Frontal cortex (tissue), 4 donors: ENCODE data around the gene CREB5. TPM values are rescaled to one million over a fixed set of nuclear protein-coding genes. Genes with fewer than 3 reads are reported as not detected.

ENCODE experiments used
- DNase-seq, 2 donors: peaks; one replicate each; pipeline ENCODE4 v3.0.0; 2012; ENCODE audit warnings: low spot score in 2 of 2
- FAIRE-seq: peaks from 2 replicates; lab custom pipeline; 2012; peaks lifted over from hg19 to GRCh38; lab: Jason Lieb, UNC
- total RNA-seq: library from RNA; depleted of rRNA; stranded (reverse); fragments of >200 nt; gene quantifications from one replicate; pipeline ENCODE4 v1.2.3, GENCODE V29; 2014
- donor health status: control.
- donor health status: control.
- donor health status: control.

CREB5 gene
- total RNA-seq, 1 donor from 2014 or later = 4.5 TPM

DNA sequence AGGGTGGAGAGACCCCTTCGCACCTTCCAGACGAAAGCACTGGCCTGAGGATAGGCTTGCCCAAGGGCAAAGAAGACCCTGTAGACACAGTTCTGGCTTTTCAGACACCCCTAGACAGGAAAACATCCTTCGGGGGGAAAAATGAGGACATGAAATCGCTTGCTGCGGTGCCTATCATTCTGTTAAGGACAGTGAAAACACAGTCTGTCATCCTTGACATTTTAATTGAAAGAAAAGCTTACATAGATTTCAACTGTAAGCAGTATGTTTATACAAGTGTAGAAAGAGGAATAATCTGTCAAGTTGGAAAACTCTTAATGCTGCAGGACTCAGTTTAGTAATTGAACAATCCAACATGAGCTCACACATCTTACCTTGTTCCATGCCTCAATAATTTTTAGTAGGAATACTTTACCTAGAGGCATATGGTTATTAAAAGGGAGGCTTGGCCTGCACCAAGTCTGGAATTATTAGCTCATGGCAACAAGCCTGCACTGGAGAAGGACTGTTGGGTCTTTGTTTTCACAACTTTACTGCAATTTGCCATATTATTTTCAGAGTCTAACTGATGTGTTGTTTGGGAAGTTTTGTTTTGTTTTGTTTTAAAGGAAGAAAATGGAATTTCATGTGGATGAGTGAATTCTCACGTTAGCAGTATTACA, 302.3 kb downstream of the CREB5 start:
- no peak for FAIRE-seq
- no peak for DNase-seq

- DNase-seq (no peak), FAIRE-seq (no peak)
These were observed 305.2 kb downstream of the CREB5 start for GRCh38 chr7:28717445-28718054.

- FAIRE-seq (no peak), DNase-seq (no peak)
These were observed 305.8 kb downstream of the CREB5 start for GRCh38 chr7:28718055-28718481.

DNA sequence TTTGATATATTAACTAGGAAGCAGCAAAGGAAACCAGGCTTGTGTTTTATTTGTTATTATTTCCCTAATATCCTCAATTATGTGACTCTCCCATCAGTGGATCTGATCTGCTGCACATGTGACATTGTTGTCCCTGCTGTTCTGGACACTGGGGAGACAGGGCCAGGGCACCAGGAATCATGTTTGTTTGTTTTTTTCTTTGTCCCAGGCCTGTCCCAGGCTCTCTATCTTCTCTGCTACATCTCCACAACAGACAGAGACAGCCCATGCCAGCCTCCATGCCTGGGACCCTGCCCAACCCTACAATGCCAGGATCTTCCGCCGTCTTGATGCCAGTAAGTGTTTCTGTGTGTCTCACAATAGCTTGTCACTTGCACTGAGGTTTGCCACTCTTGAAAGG, 306.2 kb downstream of the CREB5 start:
- DNase-seq (no peak), FAIRE-seq (no peak)

- DNase-seq (no peak), FAIRE-seq (no peak)
These were observed 310.4 kb downstream of the CREB5 start for GRCh38 chr7:28722684-28723083.

DNA sequence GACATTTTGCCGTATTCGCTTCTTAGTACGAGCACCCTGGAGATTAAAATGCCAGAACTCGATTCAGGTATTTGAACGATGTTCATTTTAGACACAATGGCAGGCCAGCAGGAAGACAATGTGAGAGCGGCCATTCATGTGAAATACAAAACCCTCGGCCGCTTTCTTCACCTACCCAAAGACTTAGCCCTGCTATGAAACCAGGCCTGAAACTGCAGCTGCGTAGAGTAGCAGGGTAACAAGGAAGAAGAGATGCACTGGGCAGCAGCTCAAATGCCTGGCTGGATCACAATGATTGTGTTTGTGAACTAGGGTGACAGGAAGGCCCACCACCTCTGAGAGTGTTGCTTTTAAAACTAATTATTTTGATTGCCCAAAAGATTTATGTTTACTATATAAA, 311.0 kb downstream of the CREB5 start:
- FAIRE-seq (no peak), DNase-seq (no peak)

DNA sequence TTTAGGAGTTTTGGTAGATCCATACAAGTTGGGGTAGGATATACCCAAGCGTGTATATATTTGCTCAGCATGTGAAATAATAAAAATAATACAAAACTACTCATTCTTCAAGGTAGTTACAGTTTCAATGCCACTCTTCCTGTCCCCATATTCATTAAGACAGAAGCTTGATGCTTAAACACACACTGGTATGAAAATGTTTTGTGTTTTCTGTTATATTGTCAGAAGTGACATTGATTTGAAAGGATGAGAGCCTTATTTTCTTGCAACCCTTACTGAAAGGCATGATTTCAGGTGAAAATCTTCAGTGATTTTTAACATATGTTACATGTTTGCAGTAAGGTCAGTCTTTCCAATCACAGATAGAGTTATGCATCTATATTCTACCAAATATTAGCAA, 312.2 kb downstream of the CREB5 start:
- DNase-seq = no peak
- no peak for FAIRE-seq

GRCh38 chr7:28725045-28725642, 312.8 kb downstream of the CREB5 start:
- no peak for DNase-seq
- FAIRE-seq = no peak

DNA sequence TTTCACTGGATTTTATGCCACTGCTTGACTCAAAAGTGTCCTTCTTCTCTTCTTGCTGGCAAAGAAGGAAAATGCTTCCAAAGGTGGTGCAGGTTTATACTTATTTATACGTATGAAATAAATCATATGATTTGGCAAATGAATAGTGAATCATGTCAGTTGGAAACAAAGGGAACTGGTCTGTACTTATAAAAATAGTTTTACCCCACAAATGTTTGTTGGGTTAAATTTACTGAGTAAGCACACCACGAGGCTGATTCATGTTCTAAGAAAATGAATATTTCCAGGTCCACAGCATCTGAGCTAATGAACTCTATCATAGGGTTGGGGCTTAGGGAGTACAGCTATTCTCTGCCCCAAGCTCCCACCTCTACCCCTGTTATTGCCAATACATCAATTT, 313.6 kb downstream of the CREB5 start:
- no peak for FAIRE-seq
- DNase-seq = no peak

DNA sequence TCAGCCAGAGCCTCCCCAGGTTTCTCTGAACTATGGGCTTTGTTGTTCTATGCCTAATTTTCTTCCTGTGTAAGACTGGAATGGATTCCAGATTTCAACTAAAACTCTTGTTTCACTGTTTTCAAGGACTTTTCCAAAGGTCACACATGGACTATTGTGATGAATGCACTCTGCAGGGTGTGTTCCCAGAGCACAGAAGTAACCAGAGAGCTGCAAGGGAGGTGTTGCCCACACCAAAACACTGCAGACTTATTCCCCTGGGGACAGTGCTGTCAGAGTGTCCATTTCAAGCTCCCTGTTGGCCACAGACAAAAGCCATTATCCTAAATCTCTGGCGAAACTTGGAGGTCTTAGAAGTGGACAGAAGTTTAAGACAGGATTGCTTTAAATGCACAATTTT, 314.2 kb downstream of the CREB5 start:
- FAIRE-seq (no peak), DNase-seq (no peak)

- FAIRE-seq (no peak), DNase-seq (no peak)
These were observed 317.0 kb downstream of the CREB5 start for GRCh38 chr7:28729281-28729680.

DNA sequence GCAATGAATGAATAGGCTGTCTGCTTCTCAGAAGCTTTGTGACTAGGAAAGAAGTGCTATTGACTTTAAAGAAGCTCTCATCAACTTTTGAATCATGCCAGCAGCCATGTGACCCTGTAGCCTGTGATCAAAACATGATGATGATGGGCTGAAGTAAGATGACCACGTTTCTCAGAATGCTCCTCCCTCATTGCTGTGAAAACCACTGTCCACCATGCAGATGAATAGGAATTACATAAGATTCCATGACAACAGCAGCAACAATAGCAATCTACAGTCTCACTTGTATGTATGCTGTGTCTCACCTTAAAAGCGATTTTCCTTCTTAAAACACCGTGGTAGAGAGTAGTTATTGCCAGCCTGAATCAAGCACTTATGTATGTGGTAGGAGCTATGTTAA, 317.4 kb downstream of the CREB5 start:
- FAIRE-seq = no peak
- no peak for DNase-seq

DNA sequence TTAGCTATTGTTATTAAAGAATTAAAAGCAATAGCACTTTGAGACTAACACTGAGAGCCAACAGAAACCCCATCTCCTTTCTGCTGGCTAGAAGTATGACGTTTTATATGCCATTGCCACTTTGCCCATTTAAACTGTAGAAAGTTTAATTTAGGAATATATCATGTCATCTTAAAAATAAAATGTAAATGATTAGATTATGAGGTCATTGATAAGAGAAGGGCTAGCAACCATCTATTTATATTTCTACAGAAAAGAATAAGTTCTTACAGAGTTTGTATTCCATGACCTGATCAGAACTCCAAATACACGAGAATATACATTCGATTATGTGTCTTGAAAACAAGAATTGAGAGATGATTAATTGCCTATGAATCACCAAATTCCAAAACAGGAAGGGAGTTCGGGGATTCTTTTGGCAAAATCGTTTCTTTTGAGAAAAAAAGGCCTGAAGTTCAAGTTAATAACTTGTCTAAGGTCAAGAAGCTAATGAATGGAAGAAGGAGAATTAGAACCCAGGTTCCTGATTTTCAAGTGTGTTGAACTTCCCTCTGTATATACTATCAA, 318.9 kb downstream of the CREB5 start:
- no peak for FAIRE-seq
- no peak for DNase-seq

- DNase-seq = no peak
- no peak for FAIRE-seq
These were observed 320.0 kb downstream of the CREB5 start for GRCh38 chr7:28732071-28732869.

- FAIRE-seq = no peak
- DNase-seq = no peak
These were observed 320.7 kb downstream of the CREB5 start for GRCh38 chr7:28733035-28733434.

DNA sequence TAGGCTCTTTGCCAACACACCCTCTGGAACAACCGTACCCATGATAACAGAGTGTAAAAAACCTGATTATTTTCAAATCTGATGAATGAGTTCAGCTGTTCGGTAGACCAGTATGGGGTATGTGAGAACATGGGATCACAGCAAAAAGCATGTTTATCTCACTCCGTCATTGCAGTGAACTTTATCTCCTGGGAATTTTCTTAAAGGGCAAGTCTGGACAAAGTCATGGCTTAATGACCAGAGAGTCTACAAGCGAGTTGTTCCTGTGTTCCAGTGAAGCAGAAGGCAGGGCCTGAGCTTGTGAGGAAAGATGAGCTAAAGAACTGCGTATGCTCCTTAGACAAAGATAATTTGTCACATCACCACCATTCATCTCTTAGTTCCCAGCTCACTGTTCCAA, 326.1 kb downstream of the CREB5 start:
- no peak for FAIRE-seq
- no peak for DNase-seq

GRCh38 chr7:28739128-28739527, 326.8 kb downstream of the CREB5 start:
- FAIRE-seq = no peak
- no peak for DNase-seq

- DNase-seq (no peak), FAIRE-seq (no peak)
These were observed 327.5 kb downstream of the CREB5 start for GRCh38 chr7:28739826-28740225.

- no peak for FAIRE-seq
These were observed 332.6 kb downstream of the CREB5 start for GRCh38 chr7:28744951-28745350.

DNA sequence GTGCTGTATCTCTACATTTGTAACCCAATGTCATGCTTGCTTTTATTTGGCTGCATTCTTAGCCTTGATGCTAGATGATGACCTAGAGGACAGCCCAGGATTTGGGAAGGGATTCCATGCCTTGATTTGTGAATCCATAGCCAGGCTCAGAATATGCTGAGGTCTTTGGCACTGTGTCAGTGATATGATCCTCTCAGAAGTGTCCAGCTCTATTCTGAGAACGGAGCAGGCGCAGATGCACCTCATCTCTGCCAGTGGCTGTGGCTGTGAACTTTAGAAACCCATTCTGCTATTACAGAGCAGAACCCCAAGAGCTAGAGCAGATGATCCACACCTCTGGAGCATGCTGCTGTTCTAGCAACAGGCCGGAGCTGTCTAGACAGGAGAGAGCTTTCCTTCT, 333.0 kb downstream of the CREB5 start:
- DNase-seq = no peak
- no peak for FAIRE-seq

More at GRCh38 chr7:28744951-28745350, 332.6 kb downstream of the CREB5 start:
- no peak for DNase-seq
